Measurements from ENCODE around the gene NFKBIL1. TPM values are rescaled to one million over a fixed set of nuclear protein-coding genes. Genes with fewer than 3 reads are reported as not detected.

The NFKBIL1 gene
- total RNA-seq, 4 donors from 2014 or later, result 23.7 to 34.0 (median 27.5) TPM

- Histone ChIP-seq H3K36me3 (peaks cover 16 to 42% of the 10 kb centered on the region in 2 donors), H3K4me3 (replicated peaks in 1 of 3) (no peak overlapping the region), H3K27ac (no peak overlapping the region), H3K27me3 (no peaks in the 10 kb centered on the region), H3K9me3 (no peaks in the 10 kb centered on the region), H3K4me1 (peaks cover 0 to 28% of the 10 kb centered on the region in 2 donors)
- no peak for DNase-seq
- WGBS, 2 donors, result 77 to 89% methylated on average over 18 to 23 of the region's 24 CpGs
- TF ChIP-seq CTCF (IDR thresholded peaks at IDR 0.05), result no peak
- no peak for TF ChIP-seq POLR2A (IDR thresholded peaks at IDR 0.05)
- intact Hi-C loops (cut with DNase I), result no loop called here
Measured at GRCh38 chr6:31557443-31558317, 10.3 kb downstream of the NFKBIL1 start.

GRCh38 chr6:31558318-31558625, 10.9 kb downstream of the NFKBIL1 start:
- 88 to 93% methylated on average over 5 of the region's 8 CpGs for WGBS, 2 donors
- H3K27me3 ChIP-seq, result no peaks in the 10 kb centered on the region
- peaks cover 0 to 28% of the 10 kb centered on the region in 2 donors for H3K4me1 ChIP-seq
- DNase-seq, result no peak
- no peak overlapping the region for H3K4me3 ChIP-seq (replicated peaks in 1 of 3)
- H3K9me3 ChIP-seq, result no peaks in the 10 kb centered on the region
- peaks cover 16 to 42% of the 10 kb centered on the region in 2 donors for H3K36me3 ChIP-seq
- TF ChIP-seq CTCF (IDR thresholded peaks at IDR 0.05) (no peak), POLR2A (IDR thresholded peaks at IDR 0.05) (no peak)
- intact Hi-C loops (cut with DNase I), result no loop called here
- H3K27ac ChIP-seq, result no peak overlapping the region

GRCh38 chr6:31558631-31559500, 11.5 kb downstream of the NFKBIL1 start:
- TF ChIP-seq POLR2A (IDR thresholded peaks at IDR 0.05) (no peak), CTCF (IDR thresholded peaks at IDR 0.05) (no peak)
- H3K36me3 ChIP-seq, result peaks cover 16 to 39% of the 10 kb centered on the region in 2 donors
- no peaks in the 10 kb centered on the region for H3K9me3 ChIP-seq
- no peak overlapping the region for H3K4me3 ChIP-seq (replicated peaks in 1 of 3)
- intact Hi-C loops (cut with DNase I), result no loop called here
- peaks cover 0 to 28% of the 10 kb centered on the region in 2 donors for H3K4me1 ChIP-seq
- WGBS, 2 donors, result 87 to 89% methylated on average over 14 of the region's 14 CpGs
- no peaks in the 10 kb centered on the region for H3K27me3 ChIP-seq
- no peak for DNase-seq
- peak overlapping the region in 1 of 3 donors; percentile 47 for H3K27ac ChIP-seq

GRCh38 chr6:31559606-31559957, 12.2 kb downstream of the NFKBIL1 start:
- intact Hi-C loops (cut with DNase I), result no loop called here
- Histone ChIP-seq H3K36me3 (peaks cover 16 to 32% of the 10 kb centered on the region in 2 donors), H3K4me3 (replicated peaks in 1 of 3) (no peak overlapping the region), H3K4me1 (peaks cover 0 to 28% of the 10 kb centered on the region in 2 donors), H3K27me3 (no peaks in the 10 kb centered on the region), H3K27ac (peak overlapping the region in 2 of 3 donors; percentile 22 to 47), H3K9me3 (no peaks in the 10 kb centered on the region)
- TF ChIP-seq CTCF (IDR thresholded peaks at IDR 0.05), result no peak
- TF ChIP-seq POLR2A (IDR thresholded peaks at IDR 0.05), result no peak
- no peak for DNase-seq
- 72 to 77% methylated on average over 4 of the region's 4 CpGs for WGBS, 2 donors

Measured in thyroid gland (tissue), 4 donors.